GM18873 (cell line): ENCODE results near the gene LRP1-AS.

ENCODE experiments used
- ATAC-seq: cut with Tn5 transposase; IDR thresholded peaks from one replicate; pipeline ENCODE4 v1.9.1; 2021; ENCODE audit warnings: mild to moderate bottlenecking, moderate library complexity, moderate number of reproducible peaks; ENCODE audit not compliant: unreplicated experiment, low FRiP score

The LRP1-AS gene

DNA sequence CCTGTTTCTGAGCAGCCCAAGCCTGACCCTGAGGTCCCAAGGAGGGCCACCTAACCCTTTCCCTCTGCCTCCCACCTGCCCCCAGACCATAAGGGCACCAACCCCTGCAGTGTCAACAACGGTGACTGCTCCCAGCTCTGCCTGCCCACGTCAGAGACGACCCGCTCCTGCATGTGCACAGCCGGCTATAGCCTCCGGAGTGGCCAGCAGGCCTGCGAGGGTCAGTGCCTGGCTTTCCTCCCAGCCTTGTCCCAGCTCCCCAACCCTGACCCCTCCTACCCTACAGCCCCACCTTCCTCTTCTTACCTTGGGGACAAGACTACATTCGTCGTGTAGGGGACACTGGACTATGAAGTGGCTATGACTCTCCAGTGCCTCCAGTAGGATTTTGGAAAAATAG, 33.7 kb upstream of the LRP1-AS start:
- no peak for ATAC-seq

DNA sequence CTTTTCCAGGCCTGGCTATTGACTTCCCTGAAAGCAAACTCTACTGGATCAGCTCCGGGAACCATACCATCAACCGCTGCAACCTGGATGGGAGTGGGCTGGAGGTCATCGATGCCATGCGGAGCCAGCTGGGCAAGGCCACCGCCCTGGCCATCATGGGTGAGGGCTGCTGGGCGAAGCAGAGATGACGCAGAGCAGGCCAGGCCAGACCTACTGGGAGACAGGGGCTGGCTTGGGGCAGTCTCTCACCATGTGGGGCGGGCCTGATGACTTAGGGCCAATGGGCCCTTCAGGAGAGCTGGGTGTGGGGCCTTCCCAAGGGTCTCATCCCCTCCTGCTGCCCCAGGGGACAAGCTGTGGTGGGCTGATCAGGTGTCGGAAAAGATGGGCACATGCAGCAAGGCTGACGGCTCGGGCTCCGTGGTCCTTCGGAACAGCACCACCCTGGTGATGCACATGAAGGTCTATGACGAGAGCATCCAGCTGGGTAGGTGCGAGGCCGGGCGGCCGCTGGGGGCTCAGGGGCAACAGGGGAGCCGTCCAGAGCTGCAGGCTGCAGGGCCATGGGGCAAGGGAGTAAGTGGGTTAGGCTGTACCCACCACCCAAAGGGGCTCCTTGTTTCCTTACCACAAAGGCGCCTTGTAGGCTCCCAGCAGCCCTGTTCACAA, 33.0 kb upstream of the LRP1-AS start:
- ATAC-seq: no peak

DNA sequence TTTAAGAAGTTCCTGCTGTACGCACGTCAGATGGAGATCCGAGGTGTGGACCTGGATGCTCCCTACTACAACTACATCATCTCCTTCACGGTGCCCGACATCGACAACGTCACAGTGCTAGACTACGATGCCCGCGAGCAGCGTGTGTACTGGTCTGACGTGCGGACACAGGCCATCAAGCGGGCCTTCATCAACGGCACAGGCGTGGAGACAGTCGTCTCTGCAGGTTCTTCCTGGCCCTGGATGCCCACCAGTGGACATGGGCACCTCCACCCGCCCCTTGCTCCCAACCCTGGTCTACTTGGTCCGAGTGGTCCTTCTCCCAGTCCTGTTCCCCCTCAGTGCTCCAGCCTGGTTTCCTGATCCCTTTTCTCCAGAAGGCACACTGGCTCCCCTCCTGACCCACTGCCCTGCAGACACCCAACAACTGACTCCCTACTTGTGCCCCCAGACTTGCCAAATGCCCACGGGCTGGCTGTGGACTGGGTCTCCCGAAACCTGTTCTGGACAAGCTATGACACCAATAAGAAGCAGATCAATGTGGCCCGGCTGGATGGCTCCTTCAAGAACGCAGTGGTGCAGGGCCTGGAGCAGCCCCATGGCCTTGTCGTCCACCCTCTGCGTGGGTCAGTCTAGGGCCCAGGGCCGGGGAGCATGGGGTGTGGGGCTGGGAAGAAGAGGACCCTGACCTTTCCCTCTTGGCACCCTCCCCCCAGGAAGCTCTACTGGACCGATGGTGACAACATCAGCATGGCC, 32.1 kb upstream of the LRP1-AS start:
- ATAC-seq: no peak

DNA sequence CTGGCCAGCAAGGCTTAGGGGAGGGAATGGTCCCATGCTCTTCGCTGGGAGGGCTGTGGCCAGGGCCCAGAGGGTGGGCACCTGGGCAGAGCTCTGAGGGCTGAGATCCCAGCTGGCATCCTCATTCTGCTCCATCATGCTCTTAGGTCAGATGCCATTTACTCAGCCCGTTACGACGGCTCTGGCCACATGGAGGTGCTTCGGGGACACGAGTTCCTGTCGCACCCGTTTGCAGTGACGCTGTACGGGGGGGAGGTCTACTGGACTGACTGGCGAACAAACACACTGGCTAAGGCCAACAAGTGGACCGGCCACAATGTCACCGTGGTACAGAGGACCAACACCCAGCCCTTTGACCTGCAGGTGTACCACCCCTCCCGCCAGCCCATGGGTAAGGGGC, 30.8 kb upstream of the LRP1-AS start:
- no peak for ATAC-seq

DNA sequence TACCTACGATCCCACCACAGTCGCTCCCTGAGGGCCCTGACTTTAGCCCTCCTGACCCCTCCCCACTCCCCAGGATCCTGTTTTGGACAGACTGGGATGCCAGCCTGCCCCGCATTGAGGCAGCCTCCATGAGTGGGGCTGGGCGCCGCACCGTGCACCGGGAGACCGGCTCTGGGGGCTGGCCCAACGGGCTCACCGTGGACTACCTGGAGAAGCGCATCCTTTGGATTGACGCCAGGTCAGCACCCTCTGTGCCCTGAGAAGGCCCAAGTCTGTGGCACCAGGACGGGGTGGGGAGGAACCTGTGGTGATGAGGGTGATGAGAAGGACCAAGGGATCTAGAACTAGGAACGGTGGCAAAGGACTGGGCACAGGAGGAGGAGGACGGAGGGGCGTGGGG, 29.9 kb upstream of the LRP1-AS start:
- ATAC-seq: no peak

DNA sequence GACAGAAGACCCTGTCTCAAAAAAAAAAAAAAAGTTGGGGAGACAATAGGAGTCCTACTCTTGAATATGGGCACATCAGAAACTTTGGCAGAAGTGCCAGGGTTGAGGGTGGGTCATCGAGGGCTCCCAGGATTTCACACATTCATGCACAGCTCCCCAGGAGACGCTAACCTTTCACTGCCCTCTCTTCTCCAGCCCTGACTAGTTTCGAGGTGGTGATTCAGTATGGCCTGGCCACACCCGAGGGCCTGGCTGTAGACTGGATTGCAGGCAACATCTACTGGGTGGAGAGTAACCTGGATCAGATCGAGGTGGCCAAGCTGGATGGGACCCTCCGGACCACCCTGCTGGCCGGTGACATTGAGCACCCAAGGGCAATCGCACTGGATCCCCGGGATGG, 29.4 kb upstream of the LRP1-AS start:
- ATAC-seq: no peak

DNA sequence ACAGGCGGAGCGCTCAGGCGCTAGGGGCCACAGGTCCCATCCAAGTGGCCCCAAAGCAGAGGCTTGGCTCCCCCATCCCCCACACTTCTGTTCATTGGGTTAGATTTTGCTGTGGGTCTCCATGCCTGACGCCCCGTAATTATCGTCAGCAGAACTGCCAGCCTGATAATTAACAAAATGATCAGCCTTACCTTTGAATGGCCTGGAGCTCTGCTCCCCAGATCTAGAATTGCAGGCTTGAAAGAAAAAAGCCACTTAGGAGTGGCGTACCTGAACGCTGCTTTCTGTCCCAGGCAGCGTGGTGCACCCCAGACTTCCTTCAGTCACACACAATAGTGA, 28.7 kb upstream of the LRP1-AS start:
- ATAC-seq: no peak

DNA sequence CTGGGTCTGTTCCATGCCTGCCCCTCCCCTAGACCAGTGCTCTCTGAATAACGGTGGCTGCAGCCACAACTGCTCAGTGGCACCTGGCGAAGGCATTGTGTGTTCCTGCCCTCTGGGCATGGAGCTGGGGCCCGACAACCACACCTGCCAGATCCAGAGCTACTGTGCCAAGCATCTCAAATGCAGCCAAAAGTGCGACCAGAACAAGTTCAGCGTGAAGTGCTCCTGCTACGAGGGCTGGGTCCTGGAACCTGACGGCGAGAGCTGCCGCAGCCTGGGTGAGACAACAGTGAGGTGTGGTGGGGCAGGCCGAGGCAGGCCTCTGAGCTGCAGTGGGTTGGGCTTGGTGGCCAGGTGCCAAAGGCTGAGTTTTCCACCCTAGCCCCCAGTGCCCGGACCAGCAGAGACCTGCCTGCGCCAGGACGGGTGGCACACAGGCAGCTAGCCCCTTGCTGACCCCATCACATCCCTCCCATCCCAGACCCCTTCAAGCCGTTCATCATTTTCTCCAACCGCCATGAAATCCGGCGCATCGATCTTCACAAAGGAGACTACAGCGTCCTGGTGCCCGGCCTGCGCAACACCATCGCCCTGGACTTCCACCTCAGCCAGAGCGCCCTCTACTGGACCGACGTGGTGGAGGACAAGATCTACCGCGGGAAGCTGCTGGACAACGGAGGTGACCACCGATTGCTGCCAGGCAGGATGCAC, 28.2 kb upstream of the LRP1-AS start:
- ATAC-seq: no peak

DNA sequence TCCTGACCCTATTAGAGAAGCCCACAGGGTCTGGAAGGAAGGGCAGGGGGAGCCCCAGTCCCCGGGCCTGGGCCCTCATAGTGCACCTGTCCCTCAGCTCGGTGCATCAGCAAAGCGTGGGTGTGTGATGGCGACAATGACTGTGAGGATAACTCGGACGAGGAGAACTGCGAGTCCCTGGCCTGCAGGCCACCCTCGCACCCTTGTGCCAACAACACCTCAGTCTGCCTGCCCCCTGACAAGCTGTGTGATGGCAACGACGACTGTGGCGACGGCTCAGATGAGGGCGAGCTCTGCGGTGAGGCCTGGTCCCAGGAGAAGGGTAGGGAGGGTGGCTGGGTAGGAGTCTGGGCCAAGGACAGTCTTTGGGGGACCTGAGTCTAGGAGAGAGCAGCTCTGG, 26.3 kb upstream of the LRP1-AS start:
- ATAC-seq: no peak

DNA sequence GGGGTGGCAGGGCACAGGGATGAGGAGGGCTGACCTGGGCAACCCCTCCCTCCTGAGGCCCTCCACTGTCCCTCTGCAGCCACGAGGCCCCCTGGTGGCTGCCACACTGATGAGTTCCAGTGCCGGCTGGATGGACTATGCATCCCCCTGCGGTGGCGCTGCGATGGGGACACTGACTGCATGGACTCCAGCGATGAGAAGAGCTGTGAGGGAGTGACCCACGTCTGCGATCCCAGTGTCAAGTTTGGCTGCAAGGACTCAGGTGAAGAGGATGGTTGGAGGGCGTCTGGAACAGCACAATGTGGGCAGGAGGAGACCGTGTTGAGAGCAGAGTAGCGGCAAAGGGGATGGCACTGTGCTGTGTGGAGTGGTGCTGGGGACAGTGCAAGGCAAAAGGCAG, 25.7 kb upstream of the LRP1-AS start:
- ATAC-seq: no peak

DNA sequence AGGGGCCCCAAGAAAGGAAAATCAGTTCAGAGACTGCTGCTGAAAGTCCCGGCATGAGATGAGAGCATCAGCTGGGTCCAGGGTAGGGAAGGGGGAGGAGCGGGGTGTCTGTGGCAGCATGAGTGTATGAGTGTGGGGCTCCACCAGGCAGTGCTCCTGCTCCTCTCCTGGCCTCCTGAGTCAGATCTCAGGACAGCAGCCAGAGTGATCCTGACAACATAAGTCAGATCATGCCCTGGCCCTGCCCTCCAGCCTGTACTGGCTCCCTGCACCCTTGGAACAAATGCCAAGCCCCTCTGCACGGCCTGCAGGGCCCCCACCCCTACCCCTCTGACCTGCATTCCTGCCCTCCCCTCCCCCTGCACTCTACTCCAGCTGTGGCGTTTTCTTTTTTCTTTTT, 24.2 kb upstream of the LRP1-AS start:
- no peak for ATAC-seq

DNA sequence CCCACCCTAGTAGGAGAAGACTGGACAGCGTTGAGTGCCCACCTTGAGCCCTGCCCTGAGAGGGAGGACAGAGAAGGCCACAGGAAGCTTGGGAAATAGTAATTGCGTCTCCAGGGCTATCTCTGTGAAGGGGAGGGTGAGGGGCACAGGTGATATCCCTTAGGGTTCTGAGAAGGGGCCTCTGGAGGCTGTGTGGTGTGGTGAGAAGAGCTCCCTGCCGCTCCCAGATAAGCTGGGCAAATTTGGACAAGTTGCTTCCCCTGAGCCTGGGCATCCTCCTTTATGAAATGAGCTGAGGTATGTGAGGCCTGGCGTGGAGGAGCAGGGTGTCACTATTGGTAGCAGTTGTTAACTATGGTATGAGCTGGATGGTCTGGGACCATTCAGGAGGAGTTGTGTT, 23.5 kb upstream of the LRP1-AS start:
- ATAC-seq: no peak

DNA sequence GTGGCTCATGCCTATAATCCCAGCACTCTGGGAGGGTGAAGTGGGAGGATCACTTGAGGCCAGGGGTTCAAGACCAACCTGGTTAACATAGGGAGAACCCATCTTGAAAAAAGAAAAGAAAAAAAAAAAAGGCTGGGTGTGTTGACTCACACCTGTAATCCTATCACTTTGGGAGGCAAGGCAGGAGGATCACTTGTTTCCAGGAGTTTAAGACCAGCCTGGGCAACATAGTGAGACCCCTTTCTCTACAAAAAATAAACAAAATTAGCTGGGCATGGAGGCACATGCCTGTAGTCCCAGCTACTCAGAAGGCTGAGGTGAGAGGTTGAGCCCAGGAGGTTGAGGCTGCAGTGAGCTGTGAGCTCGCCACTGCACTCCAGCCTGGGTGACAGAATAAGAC, 23.0 kb upstream of the LRP1-AS start:
- no peak for ATAC-seq

DNA sequence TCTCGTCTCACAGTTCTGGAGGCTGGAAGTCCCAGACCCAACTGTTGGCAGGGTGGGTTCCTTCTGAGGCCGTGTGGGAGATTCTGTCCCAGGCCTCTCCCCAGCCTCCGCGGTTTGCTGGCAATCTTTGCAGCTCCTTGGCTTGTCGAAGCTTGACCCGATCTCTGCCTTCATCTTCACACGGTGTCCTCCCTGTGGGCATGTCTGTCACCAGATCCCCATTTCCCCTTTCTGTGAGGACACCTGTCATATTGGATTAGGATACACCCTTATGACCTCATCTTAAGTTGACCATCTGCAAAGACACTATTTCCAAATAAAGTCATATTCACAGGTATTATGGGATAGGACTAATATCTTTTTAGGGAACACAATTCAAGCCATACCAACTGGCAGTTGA, 22.6 kb upstream of the LRP1-AS start:
- ATAC-seq: no peak

DNA sequence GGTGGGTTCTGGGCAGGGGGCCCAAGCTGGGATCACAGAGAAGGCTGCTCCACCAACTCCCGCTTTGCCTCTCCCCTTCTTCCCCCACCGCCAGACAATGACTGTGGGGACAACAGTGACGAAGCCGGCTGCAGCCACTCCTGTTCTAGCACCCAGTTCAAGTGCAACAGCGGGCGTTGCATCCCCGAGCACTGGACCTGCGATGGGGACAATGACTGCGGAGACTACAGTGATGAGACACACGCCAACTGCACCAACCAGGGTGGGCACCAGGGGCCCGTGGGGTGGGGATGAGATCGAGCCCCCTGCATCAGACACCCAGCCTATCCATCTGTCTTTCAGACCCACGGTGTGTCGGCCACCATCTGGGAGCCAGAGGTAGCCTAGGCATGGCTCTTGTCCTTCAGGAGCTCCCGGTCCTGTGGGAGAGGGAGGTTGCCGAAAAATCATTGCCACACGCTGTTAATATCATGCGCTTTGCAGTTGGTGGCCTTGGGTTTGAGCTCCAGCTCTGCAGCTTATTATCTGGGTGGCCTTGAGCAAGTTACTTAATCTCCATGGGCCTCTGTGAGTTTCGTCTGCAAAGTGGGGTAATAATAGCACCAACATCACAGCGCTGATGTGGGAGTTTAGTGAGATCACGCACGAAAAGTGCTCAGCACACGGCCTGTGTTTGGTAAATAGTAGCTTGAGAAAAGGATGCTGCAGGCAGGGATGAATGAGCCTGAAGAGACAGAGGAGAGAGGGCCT, 21.8 kb upstream of the LRP1-AS start:
- ATAC-seq: no peak

DNA sequence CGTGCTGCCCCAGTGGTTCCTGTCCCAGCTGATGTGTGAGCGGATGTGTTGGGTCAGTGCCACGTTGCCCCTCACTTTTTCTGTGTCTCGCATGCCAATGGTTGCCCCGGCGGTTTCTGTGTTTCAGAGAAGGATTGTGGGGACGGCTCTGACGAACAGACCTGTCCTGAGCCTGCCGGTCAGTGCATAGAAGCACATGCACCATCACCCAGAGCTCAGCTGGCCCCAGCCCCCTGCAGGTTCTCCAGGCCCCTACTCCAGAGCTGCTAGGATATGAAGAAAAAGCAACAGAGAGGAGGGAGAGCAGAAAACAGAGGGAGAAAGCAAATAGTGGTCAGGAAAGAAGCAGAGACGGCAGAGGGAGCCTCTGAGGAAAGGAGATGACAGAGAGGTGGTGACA, 20.6 kb upstream of the LRP1-AS start:
- no peak for ATAC-seq

DNA sequence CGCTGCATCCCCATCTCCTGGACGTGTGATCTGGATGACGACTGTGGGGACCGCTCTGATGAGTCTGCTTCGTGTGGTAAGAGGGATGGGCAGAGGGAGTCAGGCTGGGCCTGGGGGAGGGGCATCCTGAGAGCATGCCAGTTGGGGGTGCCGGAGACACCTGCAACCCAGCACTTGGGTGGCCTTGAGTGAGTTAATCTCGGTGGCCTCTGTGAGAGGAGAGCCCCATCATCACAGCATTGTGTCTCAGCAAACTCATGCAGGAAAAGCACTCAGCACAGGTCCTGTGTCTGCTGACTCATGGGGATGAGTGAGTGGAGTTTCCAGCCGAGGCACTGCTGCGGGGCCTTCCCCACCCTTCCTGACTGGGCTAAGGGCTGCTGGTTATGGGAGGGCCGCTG, 19.6 kb upstream of the LRP1-AS start:
- ATAC-seq: no peak

DNA sequence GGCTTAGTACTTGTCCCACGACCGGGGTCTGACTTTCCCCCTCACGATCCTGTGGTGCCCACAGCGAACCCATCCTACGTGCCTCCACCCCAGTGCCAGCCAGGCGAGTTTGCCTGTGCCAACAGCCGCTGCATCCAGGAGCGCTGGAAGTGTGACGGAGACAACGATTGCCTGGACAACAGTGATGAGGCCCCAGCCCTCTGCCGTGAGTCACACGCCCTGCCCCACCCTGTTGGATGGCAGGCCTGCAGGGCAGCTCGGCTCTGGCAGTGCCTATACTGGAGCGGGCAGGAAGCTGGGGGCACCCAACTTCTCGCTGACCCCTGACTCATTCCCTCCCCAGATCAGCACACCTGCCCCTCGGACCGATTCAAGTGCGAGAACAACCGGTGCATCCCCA, 18.3 kb upstream of the LRP1-AS start:
- ATAC-seq: no peak

DNA sequence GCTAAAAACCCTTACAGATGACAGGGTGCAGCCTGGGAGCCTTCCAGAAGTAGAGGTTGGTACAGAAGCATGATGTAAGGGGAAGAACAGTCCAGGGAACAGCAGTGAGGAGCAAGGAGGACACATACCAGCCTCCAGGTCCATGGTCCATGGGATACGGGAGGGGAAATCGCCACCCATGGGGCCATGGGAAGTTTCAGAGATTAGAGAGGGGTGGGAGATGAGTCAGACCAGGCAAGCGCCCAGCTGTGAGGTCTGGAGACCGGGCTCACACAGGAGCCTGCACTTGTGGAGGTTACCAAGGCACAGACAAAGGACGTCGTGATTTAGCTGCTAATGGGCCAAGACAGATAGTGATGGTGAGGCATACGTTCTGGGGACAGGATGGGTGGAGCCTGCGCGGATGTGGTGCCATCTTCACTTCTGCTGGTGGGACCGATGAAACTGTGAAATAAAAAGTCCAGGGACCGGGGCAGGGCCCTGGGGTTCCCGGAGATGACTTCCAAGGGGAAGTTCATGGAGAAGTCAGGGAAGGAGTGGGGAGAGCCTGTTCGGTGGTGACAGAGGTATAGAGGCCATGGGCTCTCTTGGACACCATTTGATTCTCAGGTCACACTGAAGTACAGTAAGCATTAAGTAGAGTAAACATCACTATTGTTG, 17.7 kb upstream of the LRP1-AS start:
- ATAC-seq: no peak

DNA sequence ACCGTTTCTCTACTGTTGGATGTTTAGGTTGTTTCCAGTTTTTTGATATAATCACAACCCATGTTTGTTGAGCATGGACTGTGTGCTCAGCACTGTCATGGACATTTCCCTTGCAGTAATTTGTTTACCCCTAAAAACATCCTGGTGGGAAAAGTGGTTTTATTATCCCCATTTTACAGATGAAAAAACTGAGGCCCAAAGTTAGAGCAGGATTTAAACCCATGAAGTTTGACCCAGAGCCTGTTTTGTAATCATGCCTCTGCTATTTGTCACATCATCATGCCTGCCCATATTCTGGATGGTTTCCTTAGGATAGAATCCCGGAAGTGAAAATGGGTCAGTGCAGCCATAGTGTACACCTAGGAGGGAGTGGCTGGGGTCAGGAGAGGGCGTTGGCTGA, 17.0 kb upstream of the LRP1-AS start:
- ATAC-seq: no peak
